Activated T-cell treated with anti-CD3 and anti-CD28 coated beads, Interleukin-2, amount 50 U/mL, for 24 hours (primary cell): ENCODE data around the gene TMEM236.

Source experiments
- DNase-seq: peaks from one replicate; pipeline ENCODE4 v3.0.0-alpha.2; 2020
- H3K27ac Mint-ChIP-seq: 2 replicates; pipeline ENCODE4 v1.8.0; 2020; ENCODE audit warnings: mild to moderate bottlenecking, mixed read lengths
- H3K27me3 Mint-ChIP-seq: 2 replicates; pipeline ENCODE4 v1.8.0; 2020; ENCODE audit warnings: mixed read lengths
- H3K36me3 Mint-ChIP-seq: 2 replicates; pipeline ENCODE4 v1.8.0; 2020; ENCODE audit warnings: low read depth, mixed read lengths
- H3K4me1 Mint-ChIP-seq: 2 replicates; pipeline ENCODE4 v1.8.0; 2020; ENCODE audit warnings: low read depth, mixed read lengths
- H3K4me3 Mint-ChIP-seq: 2 replicates; pipeline ENCODE4 v1.8.0; 2020; ENCODE audit warnings: mild to moderate bottlenecking, moderate library complexity, mixed read lengths
- H3K9me3 Mint-ChIP-seq: 2 replicates; pipeline ENCODE4 v1.8.0; 2020; ENCODE audit warnings: mixed read lengths

The TMEM236 gene

DNA sequence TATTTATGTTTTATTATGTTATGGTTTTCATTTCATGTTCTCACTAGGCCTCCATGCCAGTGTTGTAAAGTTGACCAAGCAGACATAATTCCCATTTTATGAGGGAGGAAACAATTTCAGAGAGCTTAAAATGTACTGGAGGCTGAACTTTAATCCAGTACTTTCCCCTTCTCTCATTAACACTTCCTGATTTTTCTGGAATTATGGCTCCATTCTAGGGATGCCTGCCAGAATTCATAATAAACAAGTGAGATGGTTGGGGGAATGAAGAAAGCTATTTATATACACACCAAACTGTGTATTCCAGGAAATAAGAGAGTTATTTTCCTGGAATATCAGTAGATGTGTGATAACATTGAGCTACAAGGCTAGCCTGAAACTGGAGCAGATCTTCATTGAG lies 6.9 kb downstream of the TMEM236 start:
- no peaks in the 10 kb centered on the region for H3K9me3 Mint-ChIP-seq
- H3K36me3 Mint-ChIP-seq, result no peaks in the 10 kb centered on the region
- H3K4me1 Mint-ChIP-seq, result peaks cover 4% of the 10 kb centered on the region
- H3K27ac Mint-ChIP-seq, result no peak overlapping the region
- no peak for DNase-seq
- no peaks in the 10 kb centered on the region for H3K27me3 Mint-ChIP-seq
- no peak overlapping the region for H3K4me3 Mint-ChIP-seq

DNA sequence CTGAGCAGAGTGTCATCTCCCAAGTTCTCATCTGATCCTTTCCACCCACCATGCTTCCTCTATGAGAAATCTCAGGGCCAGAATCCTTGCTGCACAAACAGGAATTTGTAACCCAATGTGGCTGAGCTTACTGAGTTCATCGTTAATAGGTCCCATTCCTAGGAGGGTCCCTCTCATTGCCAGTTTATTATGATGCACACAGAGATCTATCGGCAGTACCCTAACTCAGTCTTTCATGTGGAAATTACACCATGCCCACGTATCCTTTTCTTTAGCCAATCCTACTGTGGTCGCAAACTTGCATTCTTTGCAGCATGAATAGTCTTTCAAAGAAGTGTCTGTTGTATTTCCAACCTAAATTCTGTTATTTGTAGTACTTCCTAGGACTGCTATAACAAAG lies 12.1 kb downstream of the TMEM236 start:
- Mint-ChIP-seq H3K9me3 (no peaks in the 10 kb centered on the region), H3K4me3 (no peak overlapping the region), H3K27ac (no peak overlapping the region), H3K27me3 (peaks cover 3% of the 10 kb centered on the region), H3K36me3 (no peaks in the 10 kb centered on the region), H3K4me1 (no peaks in the 10 kb centered on the region)
- DNase-seq, result no peak

DNA sequence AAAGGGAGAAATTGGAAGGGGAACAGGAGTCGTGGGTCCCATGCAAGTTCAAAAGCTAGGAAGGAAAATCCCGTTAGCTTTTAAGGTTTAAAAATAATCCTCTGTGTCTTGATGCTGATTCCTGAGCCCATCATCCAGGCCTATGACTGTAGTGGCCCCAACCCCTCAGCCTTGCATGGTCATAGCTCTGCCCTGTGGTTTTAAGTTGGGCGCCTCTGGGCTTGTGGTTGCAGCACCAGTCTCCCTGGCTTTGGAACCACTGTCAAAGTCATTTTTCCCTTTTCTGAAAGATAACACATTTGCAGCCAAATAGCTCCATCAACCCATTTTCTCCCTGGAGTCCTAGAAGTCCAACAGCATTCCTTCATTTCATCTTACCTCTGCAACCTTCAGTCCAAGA lies 13.6 kb downstream of the TMEM236 start:
- H3K4me3 Mint-ChIP-seq, result no peak overlapping the region
- no peaks in the 10 kb centered on the region for H3K9me3 Mint-ChIP-seq
- no peaks in the 10 kb centered on the region for H3K36me3 Mint-ChIP-seq
- no peaks in the 10 kb centered on the region for H3K4me1 Mint-ChIP-seq
- DNase-seq, result no peak
- H3K27ac Mint-ChIP-seq, result no peak overlapping the region
- H3K27me3 Mint-ChIP-seq, result peaks cover 3% of the 10 kb centered on the region

DNA sequence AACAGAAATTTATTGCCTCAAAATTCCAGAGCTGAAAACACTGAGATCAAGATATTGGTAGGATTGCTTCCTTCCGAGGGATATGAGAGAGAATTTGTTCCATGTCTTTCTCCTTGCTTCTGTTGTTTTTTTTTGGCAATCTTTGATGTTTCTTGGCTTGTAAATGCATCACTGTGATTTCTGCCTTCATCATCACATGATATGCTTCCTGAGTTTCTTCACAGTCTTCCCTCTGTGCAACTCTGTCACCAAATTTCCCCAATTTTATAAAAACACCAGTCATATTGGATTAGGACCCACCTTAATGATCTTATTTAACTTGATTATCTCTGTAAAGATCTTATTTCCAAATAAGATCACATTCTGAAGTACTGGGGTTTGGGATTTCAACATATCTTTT lies 14.7 kb downstream of the TMEM236 start:
- H3K36me3 Mint-ChIP-seq, result no peaks in the 10 kb centered on the region
- H3K4me3 Mint-ChIP-seq, result no peak overlapping the region
- H3K4me1 Mint-ChIP-seq, result no peaks in the 10 kb centered on the region
- H3K27ac Mint-ChIP-seq, result no peak overlapping the region
- H3K9me3 Mint-ChIP-seq, result no peaks in the 10 kb centered on the region
- no peak for DNase-seq
- H3K27me3 Mint-ChIP-seq, result peaks cover 3% of the 10 kb centered on the region

DNA sequence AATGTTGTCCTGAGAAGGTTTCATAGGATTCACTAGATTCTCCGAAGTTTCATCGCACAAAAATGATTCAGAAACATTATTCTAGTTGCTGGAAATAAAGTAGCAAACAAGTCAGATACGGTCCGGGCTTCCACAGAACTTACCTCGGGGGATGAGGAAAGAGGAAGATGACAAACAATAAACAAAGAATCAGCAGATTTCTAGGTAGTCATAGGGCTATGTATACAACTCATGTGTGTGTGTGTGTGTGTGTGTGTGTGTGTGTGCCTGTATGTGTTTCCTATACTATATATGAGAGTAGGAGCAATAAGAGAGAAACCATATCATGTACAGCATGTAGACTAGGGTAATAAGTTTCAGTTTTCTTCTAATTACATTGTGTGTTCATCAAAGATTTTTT lies 16.5 kb downstream of the TMEM236 start:
- peaks cover 3% of the 10 kb centered on the region for H3K27me3 Mint-ChIP-seq

DNA sequence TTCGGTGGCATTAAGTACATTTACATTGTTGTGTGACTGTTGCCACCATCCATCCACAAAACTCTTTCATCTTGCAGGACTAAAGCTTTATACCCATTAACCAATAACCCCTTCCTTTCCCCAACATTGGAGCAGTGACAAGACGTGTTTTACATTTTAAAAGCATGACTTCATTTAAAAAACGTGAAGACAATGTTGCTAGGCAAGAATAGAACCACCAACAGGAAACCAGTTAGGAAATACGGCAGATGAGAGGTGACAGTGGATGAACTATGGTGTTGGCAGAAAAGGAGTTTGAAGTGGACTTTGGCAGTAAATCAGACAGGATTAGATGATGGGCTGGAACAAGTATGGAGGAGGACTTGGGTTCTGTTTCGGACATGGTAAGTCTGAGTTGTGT lies 17.0 kb downstream of the TMEM236 start:
- Mint-ChIP-seq H3K9me3 (no peaks in the 10 kb centered on the region), H3K4me1 (no peaks in the 10 kb centered on the region), H3K27me3 (peaks cover 3% of the 10 kb centered on the region), H3K4me3 (no peak overlapping the region), H3K36me3 (no peaks in the 10 kb centered on the region), H3K27ac (no peak overlapping the region)
- DNase-seq, result no peak

More for the DNA sequence above, 16.5 kb downstream of the TMEM236 start:
- Mint-ChIP-seq H3K4me3 (no peak overlapping the region), H3K9me3 (no peaks in the 10 kb centered on the region), H3K4me1 (no peaks in the 10 kb centered on the region), H3K27ac (no peak overlapping the region), H3K36me3 (no peaks in the 10 kb centered on the region)
- DNase-seq, result no peak

DNA sequence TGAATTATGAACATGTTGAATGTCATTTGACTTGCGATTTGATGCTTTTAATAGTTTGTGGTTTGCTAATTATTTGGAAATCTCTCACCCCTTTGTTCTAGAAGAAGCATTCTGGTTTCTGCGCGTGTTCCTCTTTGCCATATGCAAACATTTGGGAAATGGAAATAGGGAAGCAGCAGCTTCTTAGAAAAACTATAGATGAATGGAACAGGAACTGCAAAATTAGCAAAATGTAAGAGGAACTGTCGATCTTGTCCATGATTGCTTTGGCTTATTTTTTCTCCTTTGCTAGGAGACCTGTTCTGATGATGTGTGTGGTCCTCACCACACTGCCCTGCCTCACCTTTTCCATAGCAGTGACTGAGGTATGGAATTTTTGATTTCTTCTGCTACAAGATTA lies 19.0 kb downstream of the TMEM236 start:
- Mint-ChIP-seq H3K9me3 (no peaks in the 10 kb centered on the region), H3K36me3 (no peaks in the 10 kb centered on the region), H3K4me3 (no peak overlapping the region), H3K27ac (no peak overlapping the region), H3K27me3 (peaks cover 3% of the 10 kb centered on the region), H3K4me1 (no peaks in the 10 kb centered on the region)
- DNase-seq, result no peak

DNA sequence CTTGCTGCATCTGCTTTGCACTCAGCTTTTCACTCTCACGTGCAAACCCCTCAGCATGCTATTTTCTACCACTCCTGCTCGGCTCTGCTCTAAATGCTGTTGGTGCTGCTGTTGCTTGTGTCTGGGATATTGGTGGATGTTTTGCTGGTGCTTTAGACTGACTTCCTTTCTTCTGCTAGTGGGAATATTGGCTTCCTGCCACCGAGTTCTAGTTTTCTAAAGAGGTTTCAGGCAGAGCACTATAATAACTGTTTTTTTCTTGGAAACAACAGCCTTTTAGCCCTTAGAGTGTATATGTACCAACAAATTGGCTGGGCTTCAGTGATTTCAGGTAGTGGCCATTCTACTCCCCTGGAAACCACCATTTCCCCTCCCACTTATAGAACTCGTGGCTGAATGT lies 27.8 kb downstream of the TMEM236 start:
- no peaks in the 10 kb centered on the region for H3K4me1 Mint-ChIP-seq
- no peak overlapping the region for H3K27ac Mint-ChIP-seq
- no peaks in the 10 kb centered on the region for H3K36me3 Mint-ChIP-seq
- no peaks in the 10 kb centered on the region for H3K9me3 Mint-ChIP-seq
- H3K4me3 Mint-ChIP-seq, result no peak overlapping the region
- no peak for DNase-seq
- H3K27me3 Mint-ChIP-seq, result peaks cover 3% of the 10 kb centered on the region

DNA sequence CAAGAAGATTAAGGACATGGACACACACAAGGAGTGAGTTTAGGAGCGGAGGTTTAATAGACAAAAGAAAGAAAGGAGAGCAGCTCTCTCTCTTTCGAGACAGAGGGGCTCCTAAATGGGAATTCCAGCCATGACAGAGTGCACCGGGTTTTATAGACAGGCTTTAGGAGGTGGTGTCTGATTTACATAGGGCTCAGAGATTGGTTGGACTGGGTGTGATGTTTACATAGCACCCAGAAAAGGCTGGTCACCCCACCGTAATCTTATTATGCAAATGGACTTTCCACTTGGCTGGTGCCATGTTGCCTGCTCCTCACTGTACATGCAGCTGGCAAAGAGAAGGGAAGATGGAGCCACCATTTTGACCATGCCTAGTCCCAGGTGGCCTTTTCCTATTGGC lies 28.7 kb downstream of the TMEM236 start:
- H3K36me3 Mint-ChIP-seq, result no peaks in the 10 kb centered on the region
- DNase-seq, result no peak
- peaks cover 3% of the 10 kb centered on the region for H3K27me3 Mint-ChIP-seq
- no peaks in the 10 kb centered on the region for H3K9me3 Mint-ChIP-seq
- H3K4me3 Mint-ChIP-seq, result no peak overlapping the region
- no peak overlapping the region for H3K27ac Mint-ChIP-seq
- no peaks in the 10 kb centered on the region for H3K4me1 Mint-ChIP-seq

DNA sequence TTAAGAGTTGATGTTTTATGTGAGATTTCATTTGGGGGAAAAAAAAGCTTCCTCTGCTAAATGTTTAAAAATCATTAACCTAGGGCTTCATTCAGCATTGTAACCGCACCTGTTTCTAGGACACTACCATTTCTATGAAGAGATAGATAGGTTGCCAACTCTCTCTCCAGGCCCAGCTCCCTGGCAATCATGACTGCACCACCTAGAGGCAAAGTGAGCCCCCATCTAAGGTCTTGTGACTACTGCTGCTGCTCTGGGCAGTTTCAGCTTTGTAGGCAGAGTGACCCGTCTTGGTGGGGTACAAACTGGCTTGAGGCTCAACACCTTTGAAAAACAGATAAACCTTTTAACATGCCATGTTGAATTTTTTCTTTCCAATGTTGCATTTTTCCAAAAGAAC lies 29.9 kb downstream of the TMEM236 start:
- Mint-ChIP-seq H3K4me3 (no peak overlapping the region), H3K27me3 (peaks cover 1% of the 10 kb centered on the region), H3K27ac (no peak overlapping the region), H3K9me3 (no peaks in the 10 kb centered on the region), H3K36me3 (no peaks in the 10 kb centered on the region), H3K4me1 (no peaks in the 10 kb centered on the region)
- DNase-seq, result no peak

DNA sequence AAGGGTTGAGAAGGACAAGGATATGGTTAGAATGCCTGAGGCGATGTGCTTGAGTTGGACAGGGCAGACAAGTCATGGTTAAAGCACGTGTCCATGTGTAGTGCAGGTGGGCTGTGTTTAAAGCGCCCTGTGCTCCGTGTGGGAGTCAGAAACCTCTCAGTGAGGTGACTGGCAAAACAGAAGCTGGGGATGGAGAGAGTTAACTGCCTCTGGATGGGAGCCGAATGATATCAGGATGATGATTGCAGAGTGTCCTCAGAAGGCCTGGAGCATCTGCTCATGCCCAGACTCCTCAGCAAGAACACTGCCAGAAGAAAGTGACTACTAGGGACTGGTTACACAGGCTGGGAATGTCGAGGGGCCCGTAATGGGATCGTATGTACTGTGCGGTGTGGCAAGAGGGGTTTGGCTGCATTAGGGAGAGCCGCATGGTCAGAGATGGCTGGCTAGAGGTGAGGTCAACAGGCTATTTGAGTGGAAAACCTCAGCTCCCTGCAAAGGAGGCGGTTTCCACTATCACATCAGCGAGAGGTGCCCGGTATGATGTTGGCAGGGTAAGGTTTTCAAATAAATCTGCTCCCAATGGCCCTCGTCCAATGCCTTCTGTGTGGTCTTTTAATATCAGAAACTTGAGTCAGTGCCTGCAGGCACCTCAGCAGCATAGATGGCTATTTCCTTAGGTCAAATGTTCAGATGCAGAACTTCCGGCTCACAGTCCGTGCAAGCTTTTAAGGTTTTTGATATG lies 31.1 kb downstream of the TMEM236 start:
- H3K9me3 Mint-ChIP-seq, result no peaks in the 10 kb centered on the region
- H3K4me3 Mint-ChIP-seq, result no peak overlapping the region
- H3K36me3 Mint-ChIP-seq, result no peaks in the 10 kb centered on the region
- no peak for DNase-seq
- H3K27ac Mint-ChIP-seq, result no peak overlapping the region
- no peaks in the 10 kb centered on the region for H3K4me1 Mint-ChIP-seq
- H3K27me3 Mint-ChIP-seq, result no peaks in the 10 kb centered on the region

DNA sequence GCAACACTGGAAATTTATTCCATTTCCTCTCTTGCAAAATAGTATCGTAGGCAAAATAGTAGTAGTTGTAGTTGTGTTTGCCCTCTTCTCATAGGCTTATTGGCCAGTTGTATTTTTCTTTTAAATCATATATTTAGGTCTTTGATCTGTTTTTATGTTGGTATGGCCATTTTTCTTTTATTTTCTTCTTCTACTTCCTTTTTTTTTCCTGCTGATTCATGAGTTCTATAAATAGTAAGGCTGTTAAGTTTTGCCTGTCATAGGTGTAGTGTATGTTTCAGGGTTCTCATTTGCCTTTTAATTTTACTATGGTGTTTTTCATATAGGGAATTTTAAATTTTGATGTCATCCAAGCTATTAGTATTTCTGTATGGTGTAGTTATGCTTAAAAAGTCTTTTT lies 31.8 kb downstream of the TMEM236 start:
- H3K4me3 Mint-ChIP-seq, result no peak overlapping the region
- no peaks in the 10 kb centered on the region for H3K4me1 Mint-ChIP-seq
- no peaks in the 10 kb centered on the region for H3K27me3 Mint-ChIP-seq
- no peaks in the 10 kb centered on the region for H3K9me3 Mint-ChIP-seq
- no peaks in the 10 kb centered on the region for H3K36me3 Mint-ChIP-seq
- no peak overlapping the region for H3K27ac Mint-ChIP-seq
- DNase-seq, result no peak

DNA sequence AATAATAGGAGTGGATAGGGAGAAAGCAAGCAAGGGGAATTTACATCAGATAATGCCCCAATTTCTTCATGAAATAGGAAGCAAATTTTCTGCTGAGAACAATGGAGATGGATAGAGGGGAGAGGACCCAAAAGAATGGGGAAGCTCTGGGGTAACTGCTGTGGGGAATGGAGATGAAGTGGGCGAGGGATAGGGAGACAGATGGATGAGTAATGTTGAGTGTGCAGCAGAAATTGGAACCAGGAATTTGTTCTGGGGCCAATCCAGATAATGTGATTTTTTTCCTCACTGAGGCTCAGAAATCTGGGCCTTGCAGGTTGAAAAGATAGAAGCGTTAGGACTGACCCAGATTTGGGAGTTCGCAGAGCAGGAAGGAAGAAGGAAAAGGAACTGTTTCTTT lies 32.7 kb downstream of the TMEM236 start:
- H3K4me1 Mint-ChIP-seq, result no peaks in the 10 kb centered on the region
- no peaks in the 10 kb centered on the region for H3K27me3 Mint-ChIP-seq
- no peak for DNase-seq
- no peaks in the 10 kb centered on the region for H3K36me3 Mint-ChIP-seq
- H3K9me3 Mint-ChIP-seq, result no peaks in the 10 kb centered on the region
- no peak overlapping the region for H3K27ac Mint-ChIP-seq
- no peak overlapping the region for H3K4me3 Mint-ChIP-seq

DNA sequence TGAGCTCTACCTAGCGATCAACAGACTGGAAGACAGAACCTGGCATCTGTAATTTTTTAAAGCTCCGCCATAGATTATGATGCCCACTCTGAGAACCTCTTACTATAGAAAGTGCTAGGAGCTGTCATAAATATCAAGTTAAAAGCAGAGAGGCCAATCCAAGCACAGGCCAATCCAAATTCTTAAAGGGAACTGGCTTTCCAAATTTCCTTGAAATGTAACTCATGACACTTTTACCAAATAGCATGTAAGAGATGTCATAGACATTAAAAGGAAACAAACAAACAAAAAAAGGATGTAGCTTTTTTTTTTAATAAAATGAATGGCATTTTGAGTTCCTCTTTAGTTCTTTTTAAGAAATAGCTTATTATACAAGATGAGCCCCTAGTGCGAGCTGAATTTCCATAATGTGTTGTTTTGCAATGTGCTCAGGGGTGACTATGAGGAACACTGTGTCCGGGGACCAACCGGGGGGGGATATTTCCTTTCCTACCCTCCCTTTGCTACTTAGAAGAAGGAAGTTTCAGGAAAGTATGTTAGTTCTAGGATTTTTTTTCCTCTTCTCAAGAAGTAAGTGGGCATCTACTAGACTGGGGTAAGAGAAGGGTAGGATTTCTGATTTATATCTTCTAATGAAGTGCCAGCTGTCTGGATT lies 33.4 kb downstream of the TMEM236 start:
- H3K36me3 Mint-ChIP-seq, result no peaks in the 10 kb centered on the region
- H3K9me3 Mint-ChIP-seq, result no peaks in the 10 kb centered on the region
- H3K4me1 Mint-ChIP-seq, result no peaks in the 10 kb centered on the region
- H3K27me3 Mint-ChIP-seq, result no peaks in the 10 kb centered on the region
- no peak for DNase-seq
- H3K27ac Mint-ChIP-seq, result no peak overlapping the region
- H3K4me3 Mint-ChIP-seq, result no peak overlapping the region

DNA sequence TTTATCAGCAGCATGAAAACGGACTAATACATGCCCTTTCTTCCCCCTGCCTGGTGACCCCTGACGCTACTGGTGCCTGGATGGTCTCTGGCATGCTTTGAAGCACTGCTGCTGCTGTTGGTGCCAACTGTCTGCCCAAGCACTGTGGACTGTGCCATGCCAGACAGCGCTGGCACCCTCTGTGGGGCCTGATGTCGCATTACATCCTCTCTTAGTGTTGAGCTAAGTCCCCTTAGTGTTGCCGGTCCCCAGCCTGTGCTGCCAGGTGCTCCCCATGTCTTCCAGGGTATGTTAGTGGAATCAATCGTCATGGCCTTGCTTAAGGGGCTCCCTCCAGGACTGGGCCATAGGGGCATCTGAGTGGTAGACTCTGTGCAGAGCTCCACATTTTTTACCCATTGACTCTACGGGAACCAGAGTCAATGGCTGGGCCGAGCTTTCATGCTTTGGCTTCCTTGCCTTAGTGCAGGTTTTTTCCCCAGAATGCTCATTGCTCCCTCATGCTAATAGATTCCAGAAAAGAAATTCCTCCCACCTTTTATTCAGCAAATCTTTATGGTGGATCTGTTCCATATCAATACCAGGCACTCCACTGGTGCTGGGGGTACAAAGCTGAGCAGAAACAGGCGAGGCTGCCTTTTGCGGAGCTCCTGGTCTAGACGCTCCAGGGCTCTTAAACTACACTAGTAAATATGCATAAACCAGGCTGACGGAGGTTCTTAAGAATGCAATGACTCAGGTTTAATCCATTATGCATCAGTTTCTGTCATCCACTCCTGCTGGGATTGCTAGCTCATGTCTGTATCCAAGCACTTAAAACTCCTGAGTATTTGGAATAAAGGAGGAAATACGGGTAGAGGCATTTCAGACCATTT lies 35.3 kb downstream of the TMEM236 start:
- Mint-ChIP-seq H3K4me3 (no peak overlapping the region), H3K27me3 (no peaks in the 10 kb centered on the region), H3K4me1 (no peaks in the 10 kb centered on the region), H3K36me3 (no peaks in the 10 kb centered on the region), H3K9me3 (no peaks in the 10 kb centered on the region), H3K27ac (no peak overlapping the region)
- no peak for DNase-seq
